SW480 (cell line): ENCODE data around the gene KCTD16.

Source experiments
- DNase-seq: peaks from one replicate; pipeline ENCODE4 v3.0.0-alpha.2; 2016; ENCODE audit warnings: low spot score

KCTD16 gene

DNA sequence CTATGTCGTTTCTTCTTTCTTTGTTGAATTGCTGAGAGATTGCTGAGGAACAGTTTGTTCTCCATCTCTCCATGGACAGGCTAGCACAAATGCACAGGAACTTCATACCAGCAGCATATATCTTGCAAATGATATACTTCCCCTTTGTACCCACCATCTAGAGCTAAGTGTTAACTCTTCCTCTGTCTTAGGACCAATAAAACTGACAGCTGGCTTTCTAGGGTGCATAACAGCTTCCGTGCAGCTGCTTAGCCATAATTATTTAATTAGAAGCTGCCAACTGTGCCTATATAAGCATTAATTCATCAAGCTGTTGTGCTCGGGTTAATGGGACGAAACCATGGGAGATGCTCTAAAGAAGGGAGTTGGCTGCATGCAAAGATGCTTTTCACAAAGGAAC lies 38.7 kb downstream of the KCTD16 start:
- DNase-seq = no peak

DNA sequence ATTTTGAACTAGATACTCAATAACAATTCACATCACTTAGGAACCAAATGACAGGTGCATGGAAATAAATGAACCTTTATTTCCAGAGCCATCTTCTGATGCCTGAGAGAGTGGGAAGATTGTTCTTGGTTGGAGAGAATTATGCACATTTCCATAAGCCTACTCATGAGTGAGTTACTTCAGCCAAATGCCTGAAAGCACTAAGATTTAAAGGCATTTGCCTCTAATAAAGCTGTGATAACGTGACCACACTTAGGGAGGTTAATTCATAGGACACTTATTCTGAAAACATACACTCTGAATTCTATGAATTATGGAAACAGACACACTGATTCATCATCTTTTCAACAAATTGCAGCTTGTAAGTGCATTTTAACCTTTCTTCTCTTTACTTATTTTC lies 40.0 kb downstream of the KCTD16 start:
- no peak for DNase-seq

DNA sequence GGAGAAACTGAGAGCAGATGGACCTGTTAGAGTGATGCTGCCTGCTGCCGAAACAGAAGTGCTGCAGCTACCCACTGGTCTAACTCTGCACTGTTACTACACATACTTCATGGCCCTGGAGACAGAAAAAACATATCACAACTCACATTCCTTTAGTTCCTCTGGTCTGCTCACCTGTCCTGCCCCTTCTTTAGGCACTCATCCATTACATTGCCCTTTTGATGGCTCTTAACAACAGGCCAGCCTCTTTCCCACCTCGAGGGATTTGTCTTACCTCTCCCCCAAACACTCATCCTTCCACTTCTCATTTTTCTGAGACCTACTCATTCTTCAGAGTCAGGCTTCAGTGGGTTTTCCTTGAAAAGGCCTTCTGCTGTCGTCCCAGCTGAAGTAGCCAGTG lies 49.2 kb downstream of the KCTD16 start:
- DNase-seq = no peak

DNA sequence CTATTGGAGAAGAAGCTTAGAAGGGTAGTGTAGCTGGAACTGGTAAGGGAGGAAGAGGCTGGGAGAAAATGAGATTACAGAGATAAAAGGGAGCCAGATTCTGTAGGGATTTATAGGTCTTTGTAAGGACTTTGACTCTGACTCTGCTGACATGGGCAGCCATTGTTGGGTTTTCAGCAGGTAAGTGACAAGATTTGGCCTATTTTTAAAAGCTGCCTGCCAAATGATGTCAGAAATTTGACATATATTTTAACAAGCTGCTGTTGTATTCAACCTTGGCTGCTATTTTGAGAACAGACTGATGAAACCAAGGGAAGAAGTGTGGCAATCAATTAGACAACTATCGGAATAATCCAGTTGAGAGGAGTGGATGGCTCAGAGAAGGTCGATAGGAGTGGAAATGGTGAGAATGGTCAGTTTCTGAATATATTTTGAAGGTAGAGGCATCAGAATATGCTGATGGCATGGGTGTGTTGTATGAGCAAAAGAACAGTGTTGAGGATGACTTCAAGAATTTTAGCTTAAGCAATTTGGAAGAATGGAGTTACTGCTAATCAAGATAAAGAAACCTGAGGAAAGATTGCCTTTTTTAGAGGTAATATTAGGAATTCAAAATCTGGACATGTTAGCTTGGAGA lies 56.8 kb downstream of the KCTD16 start:
- no peak for DNase-seq

DNA sequence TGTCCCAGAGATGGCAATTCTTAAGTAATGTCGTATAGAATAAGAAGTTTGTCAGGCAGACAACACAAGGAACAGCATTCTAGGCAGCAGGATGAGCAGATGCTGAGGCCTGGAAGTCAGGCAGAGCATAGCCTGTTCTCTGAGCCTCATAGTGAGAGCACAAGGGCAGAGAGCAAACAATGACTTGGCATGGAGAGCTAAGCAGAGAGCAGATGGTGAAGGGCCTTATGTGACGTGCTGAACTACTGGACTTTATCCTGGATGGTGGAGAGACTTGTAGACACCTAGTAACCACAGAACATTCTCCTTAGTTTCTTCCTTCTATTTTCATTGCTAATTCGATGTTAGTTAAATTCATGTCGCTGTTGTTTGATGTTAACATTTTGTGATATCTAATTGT lies 60.1 kb downstream of the KCTD16 start:
- DNase-seq = no peak

GRCh38 chr5:144232285-144232684 lies 61.6 kb downstream of the KCTD16 start:
- no peak for DNase-seq

- DNase-seq = no peak
These were observed 65.8 kb downstream of the KCTD16 start for GRCh38 chr5:144236499-144236898.

- DNase-seq = no peak
These were observed 67.2 kb downstream of the KCTD16 start for GRCh38 chr5:144237851-144238250.

DNA sequence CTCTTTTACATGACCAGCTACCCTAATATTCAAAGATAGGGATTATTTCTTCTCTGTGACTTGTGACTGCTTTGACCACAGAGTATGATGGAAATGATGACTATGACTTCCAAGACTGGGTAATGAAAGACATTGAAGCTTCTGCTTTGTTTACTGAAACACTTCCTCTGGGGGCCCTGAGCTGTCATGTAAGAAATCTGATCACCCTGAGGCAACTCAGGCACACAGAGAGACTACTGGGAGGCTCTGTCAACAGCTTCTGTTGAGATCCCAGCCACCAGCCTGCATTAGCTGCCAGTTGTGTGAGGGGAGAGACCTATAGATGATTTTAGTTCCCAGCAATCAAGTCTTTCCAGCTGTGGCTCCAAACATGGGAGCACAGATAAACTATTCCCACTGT lies 76.5 kb downstream of the KCTD16 start:
- DNase-seq = no peak

GRCh38 chr5:144248015-144248414 lies 77.3 kb downstream of the KCTD16 start:
- no peak for DNase-seq

DNA sequence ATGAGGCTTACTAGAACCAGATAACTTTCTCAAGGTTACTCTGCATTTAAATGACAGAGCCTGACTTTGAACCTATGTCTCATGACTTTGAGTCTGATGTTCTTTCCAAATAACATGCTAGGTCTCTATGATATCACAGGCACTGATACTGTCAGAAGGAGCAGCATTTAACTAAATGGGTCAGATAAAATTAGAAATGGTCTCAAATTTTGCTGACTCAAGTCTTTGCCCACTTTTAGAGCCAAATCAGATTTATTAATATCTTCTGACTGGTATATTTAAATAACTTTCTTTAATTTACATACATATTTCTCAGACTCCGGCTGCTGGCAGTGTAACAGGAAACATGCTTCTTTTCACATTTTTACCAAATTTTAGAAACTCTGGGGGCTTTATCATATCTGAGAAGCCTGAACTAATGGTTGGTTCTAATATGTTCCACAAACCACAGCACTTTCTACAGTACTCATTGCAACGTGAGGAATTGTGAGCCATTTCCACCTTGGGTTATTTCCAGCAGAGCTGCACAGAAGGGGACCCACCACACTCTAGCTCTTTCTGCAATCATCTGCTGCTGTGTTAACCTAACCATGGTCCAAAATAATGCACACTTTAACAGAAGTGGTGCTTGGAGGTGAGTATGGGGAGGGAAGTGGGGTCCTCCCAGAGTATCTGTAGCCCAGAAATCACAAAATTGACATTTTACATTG lies 79.2 kb downstream of the KCTD16 start:
- DNase-seq = no peak

DNA sequence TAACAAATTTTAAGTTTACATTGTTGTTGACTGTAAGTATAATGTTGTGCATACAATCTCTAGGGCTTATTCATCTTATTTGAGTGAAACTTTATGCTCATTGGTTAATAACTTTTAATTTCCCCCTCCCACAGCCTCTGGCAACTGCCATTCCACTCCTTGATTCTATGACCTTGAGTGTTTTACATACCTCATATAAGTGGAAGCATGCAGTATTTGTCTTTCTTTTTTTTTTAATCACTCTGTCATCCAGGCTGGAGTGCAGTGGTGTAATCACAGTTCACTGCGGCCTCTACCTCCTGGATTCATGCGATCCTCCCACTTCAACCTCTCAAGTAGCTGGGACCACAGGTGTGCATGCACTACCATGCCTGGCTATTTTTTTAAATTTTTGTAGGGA lies 83.9 kb downstream of the KCTD16 start:
- DNase-seq = no peak

- no peak for DNase-seq
These were observed 89.4 kb downstream of the KCTD16 start for GRCh38 chr5:144260121-144260520.

DNA sequence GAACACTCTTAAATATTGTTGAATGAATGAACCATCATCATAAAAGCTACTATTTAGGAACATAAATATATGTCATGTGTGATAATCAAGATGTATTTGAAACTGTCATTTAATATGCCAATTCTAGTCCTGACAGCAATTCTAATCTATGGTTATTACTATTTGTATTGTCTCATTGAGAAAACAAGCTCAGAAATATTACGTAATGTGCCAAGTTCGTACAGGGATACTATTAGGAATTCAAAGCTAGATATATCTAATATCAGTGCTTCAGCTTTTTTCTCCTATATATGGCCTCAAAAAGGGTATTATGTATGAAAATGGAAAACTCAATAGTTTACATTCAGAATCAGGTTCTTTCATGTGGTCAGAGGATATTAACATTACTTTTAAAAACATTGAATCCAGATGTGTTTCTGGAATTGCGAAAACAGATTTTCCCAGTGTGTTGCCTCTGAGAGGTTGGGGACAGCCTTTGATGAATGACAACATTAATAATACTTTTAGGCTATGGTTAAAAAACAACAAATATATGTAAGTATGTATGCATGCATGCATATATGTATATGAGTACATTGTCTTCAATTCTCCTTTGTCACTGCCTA lies 95.1 kb downstream of the KCTD16 start:
- no peak for DNase-seq

DNA sequence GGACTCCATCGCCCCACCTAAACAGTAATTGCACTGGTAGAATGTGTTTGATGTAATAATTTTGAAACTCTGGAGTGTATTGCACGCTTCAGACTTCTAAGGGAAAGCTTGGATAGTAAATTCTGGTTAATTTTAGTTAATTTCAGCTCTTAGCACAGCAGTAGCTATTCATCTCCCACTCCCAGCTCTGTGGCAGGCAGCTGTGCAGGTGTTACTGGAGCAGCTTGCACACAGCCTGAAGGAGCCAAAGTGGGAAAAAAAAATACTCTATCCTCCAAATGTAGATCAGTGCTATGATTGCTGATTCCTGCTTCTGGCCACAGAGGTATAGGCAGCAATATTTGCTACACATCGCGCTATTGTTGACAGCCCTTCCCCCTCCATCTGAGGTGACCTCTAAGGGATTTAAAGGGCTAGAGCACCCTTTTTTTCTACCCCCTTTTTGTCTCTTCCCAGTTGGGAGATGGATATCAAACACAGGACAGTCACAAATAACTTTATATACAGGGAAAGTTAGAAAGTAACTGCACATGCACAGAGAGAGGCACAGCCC lies 97.4 kb downstream of the KCTD16 start:
- no peak for DNase-seq

DNA sequence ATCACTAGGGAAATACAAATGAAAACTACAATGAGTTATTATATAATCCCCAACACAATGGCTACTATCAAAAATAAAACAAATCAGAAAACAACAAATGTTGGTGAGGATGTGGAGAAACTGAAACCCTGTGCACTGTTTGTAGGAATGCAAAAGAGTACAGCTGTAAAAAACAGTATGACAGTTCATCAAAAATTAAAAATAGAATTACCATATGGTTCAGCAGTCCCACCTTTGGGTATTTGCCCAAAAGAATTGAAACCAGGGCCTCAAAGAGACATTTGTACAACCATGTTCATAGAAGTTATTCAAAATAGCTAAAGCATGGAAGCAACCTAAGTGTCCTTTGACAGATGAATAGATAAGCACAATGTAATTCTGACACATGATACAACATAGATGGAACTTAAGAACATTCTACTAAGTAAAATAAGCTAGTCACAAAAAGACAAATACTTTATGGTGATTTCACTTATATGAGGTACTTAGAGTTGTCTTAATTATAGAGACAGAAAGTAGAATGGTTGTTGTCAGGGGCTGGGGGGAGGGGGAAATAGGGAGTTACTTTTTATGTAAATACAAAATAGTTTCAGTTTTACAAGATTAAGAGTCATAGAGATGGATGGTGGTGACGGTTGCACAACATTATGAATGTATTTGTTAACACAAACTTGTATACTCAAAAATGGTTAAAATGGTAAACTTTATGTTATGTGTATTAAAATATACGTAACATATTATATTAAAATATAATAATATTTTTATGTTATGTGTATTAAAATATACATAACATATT lies 102.8 kb downstream of the KCTD16 start:
- DNase-seq = no peak

DNA sequence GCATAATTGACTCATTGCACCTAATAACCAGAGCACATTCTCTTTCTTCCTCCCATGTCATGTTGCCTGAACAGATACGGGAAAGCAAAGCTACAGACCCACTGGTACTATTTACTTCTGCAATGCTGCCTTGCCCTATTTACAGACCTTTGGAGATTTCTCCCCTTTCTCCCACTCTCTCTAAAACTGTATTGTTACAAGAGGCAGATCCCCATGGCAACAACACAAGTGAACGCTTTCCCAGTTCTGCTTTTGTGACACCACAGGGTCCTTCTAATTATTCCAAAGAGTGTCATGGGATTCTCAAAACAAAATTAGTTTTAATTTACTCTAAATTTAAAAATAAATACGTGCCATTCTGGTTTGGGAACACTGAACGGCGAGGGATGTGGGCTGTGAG lies 104.7 kb downstream of the KCTD16 start:
- no peak for DNase-seq

- no peak for DNase-seq
These were observed 105.6 kb downstream of the KCTD16 start for GRCh38 chr5:144276034-144276822.

GRCh38 chr5:144281784-144282183 lies 111.1 kb downstream of the KCTD16 start:
- no peak for DNase-seq

- no peak for DNase-seq
These were observed 113.4 kb downstream of the KCTD16 start for GRCh38 chr5:144284036-144284435.

- no peak for DNase-seq
These were observed 114.3 kb downstream of the KCTD16 start for GRCh38 chr5:144284931-144285502.
